ENCODE results near the gene HYCC1. TPM values are rescaled to one million over a fixed set of nuclear protein-coding genes. Genes with fewer than 3 reads are reported as not detected.

HYCC1 gene
- polyA plus RNA-seq, 4 donors = 19.1 to 32.3 (median 26.4) TPM

DNA sequence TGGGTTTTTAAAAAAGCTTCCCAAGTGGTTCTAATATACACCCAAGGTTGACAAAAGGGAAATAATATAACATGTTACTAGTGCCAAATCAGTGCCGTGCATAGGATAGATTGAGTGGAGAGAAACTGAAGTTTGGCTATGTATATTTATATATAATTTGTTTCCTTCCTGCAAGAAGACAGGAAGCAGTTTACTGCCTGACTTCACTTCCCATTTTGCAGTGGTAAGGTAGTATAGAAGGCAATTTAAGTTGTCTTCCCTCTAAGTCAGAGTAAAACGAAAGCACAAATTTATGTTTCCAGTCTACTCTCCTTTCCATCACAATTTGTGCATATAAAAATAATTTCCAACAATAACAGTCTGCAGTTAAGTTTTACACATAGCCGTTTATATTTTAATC is 3.4 kb upstream of the HYCC1 start:
- DNase-seq (ENCODE audit: low read depth in 4 of 4, low spot score in 3 of 4) = no peak

- DNase-seq (ENCODE audit: low read depth in 4 of 4, low spot score in 3 of 4) = no peak
Measured at GRCh38 chr7:23016345-23017253, 2.7 kb upstream of the HYCC1 start.

GRCh38 chr7:23014681-23015080 is 751 bp upstream of the HYCC1 start:
- no peak for DNase-seq (ENCODE audit: low read depth in 4 of 4, low spot score in 3 of 4)

- DNase-seq (ENCODE audit: low read depth in 4 of 4, low spot score in 3 of 4) = peak in 1 of 4 donors; percentile 14
Measured at GRCh38 chr7:23012908-23013714, 819 bp downstream of the HYCC1 start.

DNA sequence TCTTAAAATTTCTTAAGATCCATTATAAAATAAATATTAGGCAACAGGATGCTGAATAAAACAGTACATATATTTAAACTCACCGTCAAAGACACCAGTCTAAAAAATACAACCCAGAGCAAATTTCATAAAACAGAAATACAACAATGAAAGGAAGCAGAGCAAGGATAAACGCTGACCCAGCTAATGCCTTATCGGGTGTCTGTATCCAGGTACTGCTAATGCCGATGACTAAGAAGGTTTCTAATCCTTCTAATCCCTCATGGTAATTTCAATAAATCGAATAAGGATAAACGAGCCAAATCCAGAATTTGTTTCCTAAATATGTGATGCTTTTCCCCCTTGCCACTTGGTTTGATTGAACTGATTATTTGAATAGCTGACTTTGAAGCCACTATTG is 1.7 kb downstream of the HYCC1 start:
- no peak for DNase-seq (ENCODE audit: low read depth in 4 of 4, low spot score in 3 of 4)

DNA sequence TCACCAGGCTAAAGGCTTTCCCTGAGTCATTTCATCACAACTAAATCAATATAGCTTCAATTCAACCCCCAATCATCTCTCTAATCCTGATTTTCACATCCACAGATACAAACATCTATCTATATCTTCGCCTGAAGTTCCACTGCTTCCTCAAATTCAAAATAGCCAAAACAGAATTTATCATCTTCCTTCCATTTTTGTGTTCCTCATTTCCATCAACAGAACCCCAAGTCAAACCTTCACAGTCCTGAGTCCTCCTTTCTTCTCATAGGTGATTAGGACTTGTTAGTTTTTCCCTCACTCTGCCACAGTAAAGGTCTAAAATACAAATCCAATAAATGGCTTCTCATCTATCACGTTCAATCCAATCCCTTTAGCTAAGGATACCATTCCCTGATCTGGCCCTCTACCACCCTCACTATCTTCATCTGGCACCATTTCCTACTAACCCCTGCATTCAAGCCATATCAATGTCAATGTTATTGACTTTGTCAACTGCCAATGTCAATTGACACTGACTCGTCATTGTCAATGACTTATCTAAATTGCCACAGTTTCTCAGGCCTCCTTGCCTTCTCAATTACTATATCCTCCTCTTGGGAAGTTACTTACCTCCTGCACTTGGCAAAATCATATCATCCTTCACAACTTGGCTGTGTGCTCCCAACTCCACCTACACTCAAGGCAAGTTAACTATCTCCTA is 2.6 kb downstream of the HYCC1 start:
- DNase-seq (ENCODE audit: low read depth in 4 of 4, low spot score in 3 of 4) = no peak

GRCh38 chr7:23009303-23009702 is 4.6 kb downstream of the HYCC1 start:
- DNase-seq (ENCODE audit: low read depth in 4 of 4, low spot score in 3 of 4) = no peak

DNA sequence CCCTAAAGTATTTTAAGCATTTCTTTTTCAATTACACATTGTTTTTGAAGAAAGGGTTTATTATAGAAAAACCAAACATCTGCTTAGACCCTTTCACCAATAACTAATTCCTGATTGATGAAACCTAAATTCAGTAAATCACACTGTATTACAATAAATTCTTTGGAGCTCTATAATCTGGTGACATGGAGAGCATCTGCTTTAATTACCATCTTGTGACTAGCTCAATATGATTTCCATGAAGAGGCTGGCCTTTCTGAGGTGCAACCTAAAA is 9.7 kb downstream of the HYCC1 start:
- DNase-seq (ENCODE audit: low read depth in 4 of 4, low spot score in 3 of 4) = no peak

DNA sequence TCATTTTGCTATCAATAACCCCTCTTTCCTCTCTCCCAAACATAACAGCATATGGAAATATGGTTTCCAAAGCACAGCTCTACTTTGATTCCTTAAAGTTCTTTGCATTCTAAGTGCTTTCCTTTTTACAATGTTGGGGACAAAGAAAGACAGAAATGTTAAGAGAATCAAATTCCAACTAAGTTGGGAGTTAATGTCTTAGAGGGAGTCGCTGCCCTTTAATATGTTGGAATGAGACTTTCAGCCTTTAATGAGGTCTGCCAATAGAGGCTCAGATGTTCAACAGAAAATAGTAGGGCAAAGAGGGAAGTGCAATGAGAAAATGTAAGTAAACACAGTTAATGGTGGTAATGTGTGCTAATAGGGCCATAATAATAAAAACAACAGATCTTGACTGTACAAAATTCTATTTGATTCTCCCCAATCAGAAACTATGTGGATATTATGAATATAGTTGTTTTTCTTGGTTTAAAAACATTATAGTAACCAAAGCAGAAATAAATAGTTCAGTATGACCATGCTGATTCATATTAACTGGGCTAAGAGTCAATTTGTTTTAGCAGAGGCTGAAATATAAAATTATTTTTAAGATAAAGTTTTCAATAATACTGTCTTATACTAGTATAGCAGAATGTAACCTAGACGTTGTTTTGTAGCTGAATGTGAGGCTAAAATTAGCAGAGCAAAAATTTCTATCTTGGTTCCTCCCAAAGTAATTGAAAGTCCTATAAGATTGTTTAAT is 10.3 kb downstream of the HYCC1 start:
- DNase-seq (ENCODE audit: low read depth in 4 of 4, low spot score in 3 of 4) = no peak

GRCh38 chr7:23002698-23003097 is 11.2 kb downstream of the HYCC1 start:
- DNase-seq (ENCODE audit: low read depth in 4 of 4, low spot score in 3 of 4) = no peak

DNA sequence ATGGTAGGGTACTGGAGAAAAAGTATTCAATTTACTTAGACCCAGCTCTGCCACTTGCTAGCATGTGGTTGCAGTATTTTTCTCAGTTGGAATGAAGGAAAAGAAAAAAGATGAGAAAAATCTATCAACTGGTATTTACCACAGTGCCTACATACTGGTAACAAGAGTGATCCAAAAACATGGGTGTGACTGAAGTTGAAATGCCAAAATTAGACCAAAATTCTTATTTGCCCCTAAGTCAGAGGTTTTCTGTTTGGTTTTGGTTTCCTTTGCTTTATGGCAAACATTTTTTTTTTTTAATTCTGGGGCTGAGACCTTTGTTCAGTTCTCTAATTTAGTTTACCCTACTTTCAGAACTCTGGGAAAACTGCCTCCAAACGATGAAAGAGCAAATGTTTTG is 12.3 kb downstream of the HYCC1 start:
- DNase-seq (ENCODE audit: low read depth in 4 of 4, low spot score in 3 of 4) = no peak

DNA sequence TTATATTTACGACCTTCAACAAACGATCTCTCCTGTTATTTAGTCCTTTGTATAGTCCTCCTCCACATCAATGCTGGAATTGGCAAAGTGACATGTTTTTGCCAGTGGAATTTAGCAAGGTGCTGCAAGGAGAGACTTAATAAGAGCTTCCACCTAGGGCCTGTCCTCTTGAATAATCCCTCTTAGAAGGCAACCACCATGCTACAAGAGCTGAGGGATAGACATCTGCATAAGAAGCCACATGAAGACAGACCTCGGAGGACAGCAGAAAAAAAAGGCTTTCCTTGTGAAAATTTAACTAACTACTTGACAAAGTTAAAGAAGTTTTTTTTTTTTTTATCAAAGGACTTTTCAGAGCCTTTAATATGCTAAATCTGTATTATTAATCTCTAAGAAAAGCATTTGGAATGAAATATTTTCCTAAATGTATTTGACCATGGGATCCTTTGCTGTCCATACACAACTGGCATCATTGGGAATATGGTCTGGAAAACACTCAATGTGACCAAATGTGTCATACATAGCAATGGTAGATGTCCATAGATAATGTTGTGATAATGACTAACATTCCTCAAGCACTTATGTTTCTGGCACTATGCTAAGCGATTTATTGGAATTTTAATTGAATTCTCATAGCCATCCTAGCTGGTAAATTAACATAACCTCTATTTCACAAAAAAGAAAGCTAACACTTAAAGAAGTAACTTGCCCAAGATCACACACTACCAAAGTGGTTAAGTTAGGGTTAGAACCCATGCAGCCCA is 13.2 kb downstream of the HYCC1 start:
- no peak for DNase-seq (ENCODE audit: low read depth in 4 of 4, low spot score in 3 of 4)

- DNase-seq (ENCODE audit: low read depth in 4 of 4, low spot score in 3 of 4) = no peak
Measured at GRCh38 chr7:22998519-22998896, 15.4 kb downstream of the HYCC1 start.

GRCh38 chr7:22997871-22998518 is 15.9 kb downstream of the HYCC1 start:
- DNase-seq (ENCODE audit: low read depth in 4 of 4, low spot score in 3 of 4) = no peak

- no peak for DNase-seq (ENCODE audit: low read depth in 4 of 4, low spot score in 3 of 4)
Measured at GRCh38 chr7:22996470-22996869, 17.5 kb downstream of the HYCC1 start.

DNA sequence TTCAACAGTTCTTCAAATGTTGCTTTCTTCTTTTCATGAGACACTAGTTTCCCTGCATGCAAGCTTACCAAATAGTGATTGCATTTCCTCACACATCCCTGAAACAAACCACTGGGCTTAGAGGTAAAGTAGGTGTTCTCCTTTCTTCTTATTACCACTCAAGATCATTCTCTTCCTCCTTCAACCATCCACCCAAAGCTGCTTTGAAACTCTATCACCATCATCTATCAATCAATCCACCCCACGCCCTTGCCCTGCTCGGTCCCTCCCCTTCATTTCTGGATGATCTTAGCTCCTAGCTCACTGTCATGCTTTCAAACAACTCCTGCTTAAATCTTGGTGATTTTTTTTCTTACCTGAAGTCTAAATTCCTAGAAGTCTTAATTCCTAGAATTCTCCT is 18.9 kb downstream of the HYCC1 start:
- DNase-seq (ENCODE audit: low read depth in 4 of 4, low spot score in 3 of 4) = no peak

- no peak for DNase-seq (ENCODE audit: low read depth in 4 of 4, low spot score in 3 of 4)
Measured at GRCh38 chr7:22992874-22993840, 20.8 kb downstream of the HYCC1 start.

DNA sequence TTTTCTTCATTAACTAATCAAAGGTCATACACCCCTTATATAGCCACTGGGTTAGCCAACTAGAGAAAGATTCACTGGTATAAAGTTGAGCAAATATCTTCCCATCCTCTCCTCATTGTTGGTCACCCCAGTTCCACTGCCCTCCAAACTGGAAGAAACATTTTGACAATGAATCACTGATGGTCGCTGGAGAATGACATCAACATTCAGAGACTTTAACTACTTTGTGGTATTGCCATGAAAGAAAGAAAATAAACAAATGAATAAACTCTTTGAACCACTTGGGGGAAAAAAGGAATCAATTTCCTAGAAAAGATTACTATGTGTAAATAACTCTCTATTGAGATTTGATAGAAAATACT is 23.4 kb downstream of the HYCC1 start:
- DNase-seq (ENCODE audit: low read depth in 4 of 4, low spot score in 3 of 4) = no peak
